DND-41 (cell line): Measurements from ENCODE around the gene BNC1.

ENCODE experiments used
- ATAC-seq: fragments of 200-7000 bp; cut with Tn5 transposase; 3 replicates; pipeline ENCODE4 v1.9.1; 2021; ENCODE audit warnings: low read depth; ENCODE audit not compliant: insufficient read depth
- DNase-seq: peaks from one replicate; pipeline ENCODE4 v3.0.0-alpha.2; 2020
- H2AFZ ChIP-seq: 2 replicates; pipeline ENCODE4 v1.6.0; 2012; ENCODE audit warnings: low read depth, low read length
- H3K27ac ChIP-seq: 2 replicates; pipeline ENCODE4 v1.5.1; 2012; ENCODE audit warnings: low read length, inconsistent platforms
- H3K27me3 ChIP-seq: fragments of 200-600 bp; sonication (generic); 2 replicates; pipeline ENCODE4 v1.6.0; 2012; ENCODE audit warnings: low read length, mild to moderate bottlenecking, inconsistent platforms; ENCODE audit not compliant: insufficient read depth, poor library complexity
- H3K36me3 ChIP-seq: 2 replicates; pipeline ENCODE4 v1.5.1; 2012; ENCODE audit warnings: low read length, inconsistent platforms; ENCODE audit not compliant: insufficient read depth
- H3K4me1 ChIP-seq: 2 replicates; pipeline ENCODE4 v1.5.1; 2012; ENCODE audit warnings: mild to moderate bottlenecking, low read length; ENCODE audit not compliant: insufficient read depth
- H3K4me2 ChIP-seq: 2 replicates; pipeline ENCODE4 v1.6.0; 2012; ENCODE audit warnings: mild to moderate bottlenecking, moderate library complexity, low read length, inconsistent platforms; ENCODE audit not compliant: insufficient read depth
- H3K4me3 ChIP-seq, 2 experiments: fragments of 200-600 bp in 1 of 2; shearing (Covaris generic) in 1 of 2; 2 replicates each; pipeline ENCODE4 v1.5.1; 2012 to 2016; ENCODE audit warnings: inconsistent platforms in 2 of 2, low read length in 2 of 2, mild to moderate bottlenecking in 2 of 2, low read depth in 1 of 2, moderate library complexity in 1 of 2
- H3K79me2 ChIP-seq: 2 replicates; pipeline ENCODE4 v1.6.0; 2012; ENCODE audit warnings: low read length, inconsistent platforms; ENCODE audit not compliant: insufficient read depth
- H3K9ac ChIP-seq: 2 replicates; pipeline ENCODE4 v1.6.0; 2012; ENCODE audit warnings: low read depth, mild to moderate bottlenecking, inconsistent platforms, low read length, moderate library complexity
- H3K9me3 ChIP-seq: 2 replicates; pipeline ENCODE4 v1.5.1; 2012; ENCODE audit warnings: low read length, moderate library complexity, mild to moderate bottlenecking, inconsistent platforms; ENCODE audit not compliant: insufficient read depth, severe bottlenecking
- H4K20me1 ChIP-seq: 2 replicates; pipeline ENCODE4 v1.6.0; 2012; ENCODE audit warnings: low read length; ENCODE audit not compliant: insufficient read depth
- CTCF ChIP-seq: IDR thresholded peaks from 2 replicates; pipeline ENCODE4 v1.5.1; 2012; ENCODE audit warnings: borderline replicate concordance, low read length, moderate library complexity, mild to moderate bottlenecking; ENCODE audit not compliant: poor library complexity, severe bottlenecking; ENCODE audit errors: extremely low read depth
- EZH2 ChIP-seq: IDR thresholded peaks from 3 replicates; pipeline ENCODE4 v1.6.1; 2012; ENCODE audit warnings: borderline replicate concordance, low read depth, mild to moderate bottlenecking, moderate library complexity, low read length, inconsistent platforms; ENCODE audit not compliant: severe bottlenecking

BNC1 gene

GRCh38 chr15:83219026-83219425 lies 65.4 kb downstream of the BNC1 start:
- H3K4me1 ChIP-seq: no peaks in the 10 kb centered on the region
- H3K27ac ChIP-seq: no peak overlapping the region
- TF ChIP-seq CTCF (no peak), EZH2 (no peak)
- H2AFZ ChIP-seq: no peak overlapping the region
- DNase-seq (no peak), ATAC-seq (no peak)
- no peak overlapping the region for H3K4me2 ChIP-seq
- no peaks in the 10 kb centered on the region for H3K27me3 ChIP-seq
- H3K79me2 ChIP-seq: no peaks in the 10 kb centered on the region
- no peak overlapping the region for H3K9ac ChIP-seq
- H4K20me1 ChIP-seq: no peaks in the 10 kb centered on the region
- no peaks in the 10 kb centered on the region for H3K36me3 ChIP-seq
- no peak overlapping the region for H3K4me3 ChIP-seq
- no peaks in the 10 kb centered on the region for H3K9me3 ChIP-seq

GRCh38 chr15:83215306-83215705 lies 69.2 kb downstream of the BNC1 start:
- H4K20me1 ChIP-seq: no peaks in the 10 kb centered on the region
- no peak for TF ChIP-seq CTCF
- no peak for TF ChIP-seq EZH2
- no peak overlapping the region for H3K27ac ChIP-seq
- DNase-seq (no peak), ATAC-seq (no peak)
- H3K27me3 ChIP-seq: no peaks in the 10 kb centered on the region
- no peaks in the 10 kb centered on the region for H3K9me3 ChIP-seq
- no peaks in the 10 kb centered on the region for H3K36me3 ChIP-seq
- no peak overlapping the region for H3K4me3 ChIP-seq
- no peaks in the 10 kb centered on the region for H3K79me2 ChIP-seq
- no peaks in the 10 kb centered on the region for H3K4me1 ChIP-seq
- no peak overlapping the region for H2AFZ ChIP-seq
- no peak overlapping the region for H3K9ac ChIP-seq
- no peak overlapping the region for H3K4me2 ChIP-seq

GRCh38 chr15:83210619-83211018 lies 73.8 kb downstream of the BNC1 start:
- Histone ChIP-seq H3K9me3 (no peaks in the 10 kb centered on the region), H3K79me2 (peaks cover 15% of the 10 kb centered on the region), H3K4me1 (peaks cover 17% of the 10 kb centered on the region), H3K4me2 (no peak overlapping the region), H3K36me3 (no peaks in the 10 kb centered on the region; the same call in 1 of the 2 replicates), H3K9ac (no peak overlapping the region), H4K20me1 (no peaks in the 10 kb centered on the region), H2AFZ (no peak overlapping the region), H3K4me3 (no peak overlapping the region), H3K27me3 (no peaks in the 10 kb centered on the region), H3K27ac (no peak overlapping the region)
- TF ChIP-seq EZH2 (no peak), CTCF (no peak)
- ATAC-seq (no peak), DNase-seq (no peak)

GRCh38 chr15:83209333-83209732 lies 75.1 kb downstream of the BNC1 start:
- H3K9me3 ChIP-seq: no peaks in the 10 kb centered on the region
- ATAC-seq: no peak
- peaks cover 28% of the 10 kb centered on the region for H3K79me2 ChIP-seq
- H2AFZ ChIP-seq: no peak overlapping the region
- H3K27ac ChIP-seq: no peak overlapping the region
- H3K4me1 ChIP-seq: peaks cover 27% of the 10 kb centered on the region
- H3K27me3 ChIP-seq: no peaks in the 10 kb centered on the region
- H3K4me3 ChIP-seq: no peak overlapping the region
- DNase-seq: no peak
- no peak for TF ChIP-seq EZH2
- no peak for TF ChIP-seq CTCF
- H3K9ac ChIP-seq: no peak overlapping the region
- H3K36me3 ChIP-seq: no peaks in the 10 kb centered on the region; the same call in 1 of the 2 replicates
- no peak overlapping the region for H3K4me2 ChIP-seq
- no peaks in the 10 kb centered on the region for H4K20me1 ChIP-seq
